Measurements from ENCODE around the gene TBXAS1. TPM values are rescaled to one million over a fixed set of nuclear protein-coding genes. Genes with fewer than 3 reads are reported as not detected.

TBXAS1 gene
- polyA plus RNA-seq, 2 of the 4 experiments (the other 2 are of a cell fraction): 8.8 to 11.6 TPM

DNA sequence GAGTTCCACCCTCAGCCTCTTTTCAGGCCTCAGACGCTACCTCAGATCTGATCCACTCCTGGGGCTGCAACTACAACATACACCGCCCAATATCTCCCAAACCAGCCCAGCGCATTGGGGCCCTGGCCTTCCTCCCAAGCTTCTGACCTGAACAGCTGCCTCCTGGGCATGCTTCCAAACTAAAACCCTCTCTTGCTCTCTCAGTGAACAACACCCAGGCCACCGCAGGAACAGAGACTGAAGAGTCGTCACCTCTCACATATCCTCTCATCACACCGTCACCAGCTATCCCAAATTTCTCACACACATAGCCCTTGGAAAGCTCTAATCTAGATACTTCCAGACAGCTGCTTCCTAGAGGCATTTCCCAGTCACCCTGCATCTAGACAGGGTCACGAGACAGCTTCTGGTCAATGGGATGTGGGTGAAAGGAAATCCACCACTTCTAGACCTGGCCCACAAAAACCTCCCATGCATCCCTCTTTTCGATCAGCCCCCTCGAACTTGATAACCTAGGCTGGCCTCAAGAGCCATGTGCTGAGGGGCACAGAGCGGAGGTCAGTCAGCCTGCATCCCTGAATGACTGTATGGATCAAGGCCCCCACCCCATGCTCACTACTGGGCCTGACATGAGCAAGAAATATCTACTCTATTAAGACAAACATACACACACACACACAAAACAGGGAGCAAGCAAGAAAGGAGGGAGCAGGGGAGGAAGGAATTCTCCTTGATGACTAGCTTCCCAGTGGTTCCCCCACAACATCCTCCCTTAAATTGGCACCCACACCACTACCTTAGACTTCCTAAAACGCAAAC lies 231.9 kb downstream of the TBXAS1 start:
- DNase-seq (ENCODE audit: low read depth in 1 of 2, low spot score in 1 of 2) (no peak), ATAC-seq (no peak), FAIRE-seq (no peak)
- H3K4me2 ChIP-seq: 0 out of 3 replicates have a peak overlapping the region, but pooled peaks have one; percentile 88
- WGBS (ENCODE audit: missing lambda C conversion rate): 95% methylated on average over 11 of the region's 11 CpGs
- CTCF ChIA-PET: interaction anchor here (1.2 kb wide), 1 partner anchor 38 kb away, joined by 3 read pairs; no protein-coding TSS in a partner anchor
- H3K9me3 ChIP-seq: peaks cover 6% of the 10 kb centered on the region; the same call in 2 of the 3 replicates
- POLR2A ChIA-PET: no interaction called here
- H3K4me3 ChIP-seq: no peak overlapping the region
- TF ChIP-seq, protein P1, sequence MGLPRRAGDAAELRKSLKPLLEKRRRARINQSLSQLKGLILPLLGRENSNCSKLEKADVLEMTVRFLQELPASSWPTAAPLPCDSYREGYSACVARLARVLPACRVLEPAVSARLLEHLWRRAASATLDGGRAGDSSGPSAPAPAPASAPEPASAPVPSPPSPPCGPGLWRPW (IDR thresholded peaks at IDR 0.05): no peak
- TF ChIP-seq USF2 (IDR thresholded peaks at IDR 0.05): no peak
- no peak for TF ChIP-seq FOXS1 (CRISPR knock-in tag; IDR thresholded peaks at IDR 0.05)
- TF ChIP-seq HOXA7 (CRISPR knock-in tag; IDR thresholded peaks at IDR 0.05): no peak
- TF ChIP-seq MAX (IDR thresholded peaks at IDR 0.05): no peak
- no peak for TF ChIP-seq RCOR1 (IDR thresholded peaks at IDR 0.05; ENCODE audit: low read depth, low read length)
- TF ChIP-seq, protein P2, sequence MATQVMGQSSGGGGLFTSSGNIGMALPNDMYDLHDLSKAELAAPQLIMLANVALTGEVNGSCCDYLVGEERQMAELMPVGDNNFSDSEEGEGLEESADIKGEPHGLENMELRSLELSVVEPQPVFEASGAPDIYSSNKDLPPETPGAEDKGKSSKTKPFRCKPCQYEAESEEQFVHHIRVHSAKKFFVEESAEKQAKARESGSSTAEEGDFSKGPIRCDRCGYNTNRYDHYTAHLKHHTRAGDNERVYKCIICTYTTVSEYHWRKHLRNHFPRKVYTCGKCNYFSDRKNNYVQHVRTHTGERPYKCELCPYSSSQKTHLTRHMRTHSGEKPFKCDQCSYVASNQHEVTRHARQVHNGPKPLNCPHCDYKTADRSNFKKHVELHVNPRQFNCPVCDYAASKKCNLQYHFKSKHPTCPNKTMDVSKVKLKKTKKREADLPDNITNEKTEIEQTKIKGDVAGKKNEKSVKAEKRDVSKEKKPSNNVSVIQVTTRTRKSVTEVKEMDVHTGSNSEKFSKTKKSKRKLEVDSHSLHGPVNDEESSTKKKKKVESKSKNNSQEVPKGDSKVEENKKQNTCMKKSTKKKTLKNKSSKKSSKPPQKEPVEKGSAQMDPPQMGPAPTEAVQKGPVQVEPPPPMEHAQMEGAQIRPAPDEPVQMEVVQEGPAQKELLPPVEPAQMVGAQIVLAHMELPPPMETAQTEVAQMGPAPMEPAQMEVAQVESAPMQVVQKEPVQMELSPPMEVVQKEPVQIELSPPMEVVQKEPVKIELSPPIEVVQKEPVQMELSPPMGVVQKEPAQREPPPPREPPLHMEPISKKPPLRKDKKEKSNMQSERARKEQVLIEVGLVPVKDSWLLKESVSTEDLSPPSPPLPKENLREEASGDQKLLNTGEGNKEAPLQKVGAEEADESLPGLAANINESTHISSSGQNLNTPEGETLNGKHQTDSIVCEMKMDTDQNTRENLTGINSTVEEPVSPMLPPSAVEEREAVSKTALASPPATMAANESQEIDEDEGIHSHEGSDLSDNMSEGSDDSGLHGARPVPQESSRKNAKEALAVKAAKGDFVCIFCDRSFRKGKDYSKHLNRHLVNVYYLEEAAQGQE (IDR thresholded peaks at IDR 0.05): no peak
- TF ChIP-seq BCL3 (IDR thresholded peaks at IDR 0.05): no peak
- TF ChIP-seq PHF8 (IDR thresholded peaks at IDR 0.05; ENCODE audit: borderline replicate concordance, low read depth): no peak
- no peak for TF ChIP-seq HDAC2 (IDR thresholded peaks at IDR 0.05)
- TF ChIP-seq RAD21 (conservative IDR thresholded peaks at IDR 0.05 in 1 of 2, IDR thresholded peaks at IDR 0.05 in 1 of 2): no peak
- no peak for TF ChIP-seq HOXB5 (CRISPR knock-in tag; IDR thresholded peaks at IDR 0.05)
- TF ChIP-seq SREBF2 (IDR thresholded peaks at IDR 0.05): no peak
- H3K4me1 ChIP-seq: peaks cover 28% of the 10 kb centered on the region
- H3K27ac ChIP-seq: peak overlapping the region in 1 of 2 experiments; percentile 58; a peak in 2 of 6 replicates

- H3K9me3 ChIP-seq: peaks cover 11% of the 10 kb centered on the region
- no peak for TF ChIP-seq KDM5A (IDR thresholded peaks at IDR 0.05)
- TF ChIP-seq FOXS1 (CRISPR knock-in tag; IDR thresholded peaks at IDR 0.05): no peak
- no peak for TF ChIP-seq RFX5 (IDR thresholded peaks at IDR 0.05)
- TF ChIP-seq JUNB (IDR thresholded peaks at IDR 0.05): no peak
- no peak for TF ChIP-seq POLR2A (IDR thresholded peaks at IDR 0.05; ENCODE audit: low read length)
- ATAC-seq: no peak
- peaks cover 28% of the 10 kb centered on the region for H3K4me1 ChIP-seq
- peak overlapping the region; percentile 88 for H3K4me2 ChIP-seq
- no peak for FAIRE-seq
- H3K4me3 ChIP-seq: no peak overlapping the region
- no peak for DNase-seq (ENCODE audit: low read depth in 1 of 2, low spot score in 1 of 2)
- ChIA-PET POLR2A (no interaction called here), CTCF (interaction anchor here (1.2 kb wide), 1 partner anchor 39 kb away, joined by 3 read pairs; no protein-coding TSS in a partner anchor)
- 96% methylated on average over 2 of the region's 2 CpGs for WGBS (ENCODE audit: missing lambda C conversion rate)
- peak overlapping the region in 1 of 2 experiments; percentile 94; a peak in 1 of 6 replicates for H3K27ac ChIP-seq
Measured at GRCh38 chr7:140061607-140061930, 232.5 kb downstream of the TBXAS1 start.
